ENCODE data around the gene OAF.

GRCh38 chr11:120198787-120199469, 11.9 kb upstream of the OAF start:
- no peak for TF ChIP-seq CTCF (conservative IDR thresholded peaks at IDR 0.05; ENCODE audit: low read depth, low read length)
- TF ChIP-seq EZH2 (IDR thresholded peaks at IDR 0.05; ENCODE audit: borderline replicate concordance, low read depth, low read length, poor library complexity, severe bottlenecking) = no peak

Data from A673 (cell line).